WTC11 (cell line): ENCODE measurements around the gene VAT1.

Experiments
- IRF2 ChIP-seq: sonication (generic); formaldehyde crosslinking; IDR thresholded peaks from 2 replicates; pipeline ENCODE4 v1.8.0; 2022; ENCODE audit warnings: low read depth, missing genetic modification reagents, borderline replicate concordance
- TF ChIP-seq, protein P1 (sequence below): fragments of 200-600 bp; IDR thresholded peaks from 2 replicates; pipeline ENCODE4 v1.8.0; 2022; ENCODE audit warnings: antibody characterized with exemption
- TF ChIP-seq, protein P2 (sequence below): fragments of 250-450 bp; sonication (Bioruptor Pico); conservative IDR thresholded peaks from 2 replicates; pipeline ENCODE4 v1.9.0; 2021; ENCODE audit warnings: mild to moderate bottlenecking

DNA sequence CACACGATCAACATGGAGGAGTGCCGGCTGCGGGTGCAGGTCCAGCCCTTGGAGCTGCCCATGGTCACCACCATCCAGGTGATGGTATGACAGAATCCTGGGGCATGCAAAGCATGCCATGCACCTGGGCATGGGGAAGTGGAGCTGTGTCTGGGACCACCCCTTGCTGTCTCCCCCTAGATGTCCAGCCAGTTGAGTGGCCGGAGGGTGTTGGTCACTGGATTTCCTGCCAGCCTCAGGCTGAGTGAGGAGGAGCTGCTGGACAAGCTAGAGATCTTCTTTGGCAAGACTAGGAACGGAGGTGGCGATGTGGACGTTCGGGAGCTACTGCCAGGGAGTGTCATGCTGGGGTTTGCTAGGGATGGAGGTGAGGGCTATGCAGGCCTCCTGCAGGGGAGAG, 8.9 kb downstream of the VAT1 start:
- TF ChIP-seq, protein P1, sequence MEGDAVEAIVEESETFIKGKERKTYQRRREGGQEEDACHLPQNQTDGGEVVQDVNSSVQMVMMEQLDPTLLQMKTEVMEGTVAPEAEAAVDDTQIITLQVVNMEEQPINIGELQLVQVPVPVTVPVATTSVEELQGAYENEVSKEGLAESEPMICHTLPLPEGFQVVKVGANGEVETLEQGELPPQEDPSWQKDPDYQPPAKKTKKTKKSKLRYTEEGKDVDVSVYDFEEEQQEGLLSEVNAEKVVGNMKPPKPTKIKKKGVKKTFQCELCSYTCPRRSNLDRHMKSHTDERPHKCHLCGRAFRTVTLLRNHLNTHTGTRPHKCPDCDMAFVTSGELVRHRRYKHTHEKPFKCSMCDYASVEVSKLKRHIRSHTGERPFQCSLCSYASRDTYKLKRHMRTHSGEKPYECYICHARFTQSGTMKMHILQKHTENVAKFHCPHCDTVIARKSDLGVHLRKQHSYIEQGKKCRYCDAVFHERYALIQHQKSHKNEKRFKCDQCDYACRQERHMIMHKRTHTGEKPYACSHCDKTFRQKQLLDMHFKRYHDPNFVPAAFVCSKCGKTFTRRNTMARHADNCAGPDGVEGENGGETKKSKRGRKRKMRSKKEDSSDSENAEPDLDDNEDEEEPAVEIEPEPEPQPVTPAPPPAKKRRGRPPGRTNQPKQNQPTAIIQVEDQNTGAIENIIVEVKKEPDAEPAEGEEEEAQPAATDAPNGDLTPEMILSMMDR = no peak
- TF ChIP-seq IRF2 (CRISPR knock-in tag) = no peak
- TF ChIP-seq, protein P2, sequence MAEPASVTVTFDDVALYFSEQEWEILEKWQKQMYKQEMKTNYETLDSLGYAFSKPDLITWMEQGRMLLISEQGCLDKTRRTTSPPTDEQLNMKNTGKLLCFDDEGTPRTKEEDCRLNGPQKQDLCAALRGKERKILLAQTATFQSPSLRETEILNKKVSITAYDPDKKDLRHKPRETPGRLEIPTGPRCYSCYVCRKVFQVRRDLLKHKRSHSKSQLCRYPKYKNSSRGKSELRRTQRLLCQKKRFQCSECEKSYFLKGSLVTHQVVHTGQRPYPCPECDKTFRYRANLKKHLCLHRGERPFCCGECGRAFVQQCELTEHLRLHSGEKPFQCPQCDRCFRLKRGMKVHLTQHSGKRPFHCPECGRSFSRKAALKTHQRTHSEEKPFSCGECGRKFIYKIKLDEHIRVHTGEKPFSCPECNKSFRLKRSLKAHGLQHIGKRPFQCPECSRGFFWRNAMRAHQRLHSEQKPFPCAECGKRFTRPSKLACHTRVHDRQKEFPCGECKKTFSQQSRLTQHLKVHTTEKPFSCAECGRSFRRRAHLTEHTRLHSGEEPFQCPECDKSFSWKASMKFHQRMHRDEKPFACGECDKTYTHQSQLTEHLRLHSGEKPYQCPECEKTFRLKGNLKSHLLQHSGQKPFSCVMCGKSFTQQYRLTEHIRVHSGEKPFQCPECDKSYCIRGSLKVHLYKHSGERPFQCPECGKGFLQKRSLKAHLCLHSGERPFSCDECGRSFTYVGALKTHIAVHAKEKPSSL = no peak
